ENCODE measurements around the gene LTA. TPM values are rescaled to one million over a fixed set of nuclear protein-coding genes. Genes with fewer than 3 reads are reported as not detected.
A peak's percentile ranks its signal among the peaks of the same experiment; 100 is the strongest.

LTA gene
- total and polyA plus RNA-seq, 2 donors (not counting 1 experiment from before 2014, with no cell fraction given) = 8.6 to 8.8 TPM

DNA sequence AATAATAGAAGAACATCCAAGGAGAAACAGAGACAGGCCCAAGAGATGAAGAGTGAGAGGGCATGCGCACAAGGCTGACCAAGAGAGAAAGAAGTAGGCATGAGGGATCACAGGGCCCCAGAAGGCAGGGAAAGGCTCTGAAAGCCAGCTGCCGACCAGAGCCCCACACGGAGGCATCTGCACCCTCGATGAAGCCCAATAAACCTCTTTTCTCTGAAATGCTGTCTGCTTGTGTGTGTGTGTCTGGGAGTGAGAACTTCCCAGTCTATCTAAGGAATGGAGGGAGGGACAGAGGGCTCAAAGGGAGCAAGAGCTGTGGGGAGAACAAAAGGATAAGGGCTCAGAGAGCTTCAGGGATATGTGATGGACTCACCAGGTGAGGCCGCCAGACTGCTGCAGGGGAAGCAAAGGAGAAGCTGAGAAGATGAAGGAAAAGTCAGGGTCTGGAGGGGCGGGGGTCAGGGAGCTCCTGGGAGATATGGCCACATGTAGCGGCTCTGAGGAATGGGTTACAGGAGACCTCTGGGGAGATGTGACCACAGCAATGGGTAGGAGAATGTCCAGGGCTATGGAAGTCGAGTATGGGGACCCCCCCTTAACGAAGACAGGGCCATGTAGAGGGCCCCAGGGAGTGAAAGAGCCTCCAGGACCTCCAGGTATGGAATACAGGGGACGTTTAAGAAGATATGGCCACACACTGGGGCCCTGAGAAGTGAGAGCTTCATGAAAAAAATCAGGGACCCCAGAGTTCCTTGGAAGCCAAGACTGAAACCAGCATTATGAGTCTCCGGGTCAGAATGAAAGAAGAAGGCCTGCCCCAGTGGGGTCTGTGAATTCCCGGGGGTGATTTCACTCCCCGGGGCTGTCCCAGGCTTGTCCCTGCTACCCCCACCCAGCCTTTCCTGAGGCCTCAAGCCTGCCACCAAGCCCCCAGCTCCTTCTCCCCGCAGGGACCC, 2.3 kb downstream of the LTA start:
- ATAC-seq (ENCODE audit: low read depth) (no peak), DNase-seq (peak; percentile 30)
- Histone ChIP-seq H3K9ac (ENCODE audit: low read length) (peak overlapping the region; percentile 74), H4K20me1 (ENCODE audit: control insufficient read depth, insufficient read depth, low read length, poor library complexity, severe bottlenecking) (peaks cover 10% of the 10 kb centered on the region), H3K27me3 (replicated peaks in 1 of 4; ENCODE audit: control extremely low read depth in 1 of 4, control insufficient read depth in 3 of 4, insufficient read depth in 4 of 4, low read length in 3 of 4) (no peaks in the 10 kb centered on the region), H3K9me3 (ENCODE audit: control extremely low read depth in 1 of 3, control insufficient read depth in 2 of 3, insufficient read depth in 1 of 3, low read length in 2 of 3) (no peaks in the 10 kb centered on the region), H3K4me1 (ENCODE audit: control insufficient read depth in 2 of 2, insufficient read depth in 2 of 2, low read length in 2 of 2) (peaks cover 80 to 98% of the 10 kb centered on the region in 2 donors), H3K79me2 (ENCODE audit: control insufficient read depth, insufficient read depth, low read length) (peaks cover 93% of the 10 kb centered on the region), H3K36me3 (replicated peaks in 1 of 2; ENCODE audit: control extremely low read depth in 1 of 2, control insufficient read depth in 1 of 2, extremely low read depth in 1 of 2, insufficient read depth in 2 of 2, low read length in 1 of 2) (peaks cover 2 to 25% of the 10 kb centered on the region in 2 experiments), H3K4me3 (ENCODE audit: control extremely low read depth in 1 of 5, extremely low read depth in 1 of 5, insufficient read depth in 1 of 5, low read depth in 2 of 5, low read length in 4 of 5) (peak overlapping the region in 3 of 5 experiments; percentile 74 to 85 (median 77)), H2AFZ (ENCODE audit: insufficient read depth, low read depth, low read length, poor library complexity, severe bottlenecking) (peak overlapping the region; percentile 36), H3K4me2 (replicated peaks; ENCODE audit: low read depth, low read length, poor library complexity, severe bottlenecking) (peak overlapping the region; percentile 88), H3K27ac (ENCODE audit: low read length in 2 of 2) (peak overlapping the region; percentile 80 to 89)
- peaks cover 94% of the 10 kb centered on the region for H3K4me1 Mint-ChIP-seq
- H3K4me3 Mint-ChIP-seq = peak overlapping the region; percentile 89
- no peaks in the 10 kb centered on the region for H3K9me3 Mint-ChIP-seq (ENCODE audit: insufficient read depth)
- peak overlapping the region; percentile 93 for H3K27ac Mint-ChIP-seq
- ChIA-PET POLR2A (interaction anchor here (0.5 to 42.6 kb wide), 5 partner anchors 8 to 1358 kb away, joined by 3 to 1450 read pairs (median 5); partner anchors contain the start of genes ATP6V1G2, DDX39B, LST1 and LTA), CTCF (interaction anchor here (1.5 to 35.3 kb wide), 4 partner anchors 9 to 34 kb away, joined by 4 to 2241 read pairs (median 565); partner anchors contain the start of genes ATP6V1G2, LST1, LTA and LTB)
- TF ChIP-seq, protein P1, sequence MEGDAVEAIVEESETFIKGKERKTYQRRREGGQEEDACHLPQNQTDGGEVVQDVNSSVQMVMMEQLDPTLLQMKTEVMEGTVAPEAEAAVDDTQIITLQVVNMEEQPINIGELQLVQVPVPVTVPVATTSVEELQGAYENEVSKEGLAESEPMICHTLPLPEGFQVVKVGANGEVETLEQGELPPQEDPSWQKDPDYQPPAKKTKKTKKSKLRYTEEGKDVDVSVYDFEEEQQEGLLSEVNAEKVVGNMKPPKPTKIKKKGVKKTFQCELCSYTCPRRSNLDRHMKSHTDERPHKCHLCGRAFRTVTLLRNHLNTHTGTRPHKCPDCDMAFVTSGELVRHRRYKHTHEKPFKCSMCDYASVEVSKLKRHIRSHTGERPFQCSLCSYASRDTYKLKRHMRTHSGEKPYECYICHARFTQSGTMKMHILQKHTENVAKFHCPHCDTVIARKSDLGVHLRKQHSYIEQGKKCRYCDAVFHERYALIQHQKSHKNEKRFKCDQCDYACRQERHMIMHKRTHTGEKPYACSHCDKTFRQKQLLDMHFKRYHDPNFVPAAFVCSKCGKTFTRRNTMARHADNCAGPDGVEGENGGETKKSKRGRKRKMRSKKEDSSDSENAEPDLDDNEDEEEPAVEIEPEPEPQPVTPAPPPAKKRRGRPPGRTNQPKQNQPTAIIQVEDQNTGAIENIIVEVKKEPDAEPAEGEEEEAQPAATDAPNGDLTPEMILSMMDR (IDR thresholded peaks at IDR 0.05) = no peak
- TF ChIP-seq EZH2 (IDR thresholded peaks at IDR 0.05; ENCODE audit: borderline replicate concordance, insufficient read depth, low read depth, low read length, poor library complexity, severe bottlenecking) = no peak
- intact Hi-C loops (cut with micrococcal nuclease) = no loop called here
- WGBS (ENCODE audit: insufficient coverage) = 59% methylated on average over 13 of the region's 14 CpGs
- no peaks in the 10 kb centered on the region for H3K27me3 Mint-ChIP-seq

Data from B cell (primary cell).